Breast epithelium (tissue), 4 donors: ENCODE measurements around the gene CELSR3. TPM values are rescaled to one million over a fixed set of nuclear protein-coding genes. Genes with fewer than 3 reads are reported as not detected.

Source experiments
- DNase-seq, 2 donors: peaks; one replicate each; pipeline ENCODE4 v3.0.0-alpha.2; 2019; ENCODE audit warnings: low spot score in 2 of 2
- H3K27ac ChIP-seq, 2 donors: fragments of 200-600 bp; sonication (generic) in 1 of 2; one replicate each; pipeline ENCODE4 v1.5.1; 2016 to 2019; ENCODE audit warnings: mild to moderate bottlenecking in 1 of 2
- H3K27me3 ChIP-seq, 2 donors: fragments of 200-600 bp; sonication (generic) in 1 of 2; one replicate each; pipeline versions ENCODE4 v1.5.1 to v1.6.0; 2017 to 2019; ENCODE audit warnings: control low read depth in 1 of 2, mild to moderate bottlenecking in 1 of 2
- H3K36me3 ChIP-seq: fragments of 200-600 bp; one replicate; pipeline ENCODE4 v1.5.1; 2019
- H3K4me1 ChIP-seq, 2 donors: fragments of 200-600 bp; sonication (generic); one replicate each; pipeline ENCODE4 v1.5.1; 2016 to 2019; ENCODE audit warnings: control low read depth in 1 of 2
- H3K4me3 ChIP-seq, 3 donors: fragments of 200-600 bp; sonication (generic); 1 replicate in 2 of 3; 2 replicates in 1 of 3; pipeline ENCODE4 v1.5.1; 2016 to 2019; ENCODE audit warnings: mild to moderate bottlenecking in 3 of 3, moderate library complexity in 2 of 3
- H3K9me3 ChIP-seq, 2 donors: fragments of 200-600 bp; sonication (generic) in 1 of 2; one replicate each; pipeline ENCODE4 v1.5.1; 2016 to 2019; ENCODE audit warnings: control low read depth in 1 of 2
- POLR2A ChIP-seq: fragments of 450-650 bp; IDR thresholded peaks from one replicate; pipeline ENCODE4 v1.6.1; 2016; ENCODE audit warnings: antibody characterized with exemption, mild to moderate bottlenecking, moderate library complexity
- POLR2AphosphoS5 ChIP-seq, 3 donors: sonication (generic); formaldehyde crosslinking; IDR thresholded peaks; one replicate each; pipeline ENCODE4 v1.6.1; 2017; ENCODE audit warnings: antibody characterized with exemption in 3 of 3
- intact Hi-C: fragments of 100-400 bp; cut with DNase I; formaldehyde crosslinking; loops from one replicate; pipeline ENCODE4 v1.15.1; 2023; ENCODE audit warnings: low total_unique reads
- total RNA-seq, 3 donors: library from RNA; depleted of rRNA; stranded (reverse); fragments of >200 nt; gene quantifications; one replicate each; pipeline ENCODE4 v1.1.0, GENCODE V29; 2016
- TF ChIP-seq, protein P1 (sequence below), 3 donors: fragments of 450-650 bp; IDR thresholded peaks; one replicate each; pipeline ENCODE4 v1.5.1; 2016 to 2017; ENCODE audit warnings: antibody characterized with exemption in 3 of 3, mild to moderate bottlenecking in 3 of 3, moderate library complexity in 3 of 3

Gene CELSR3
- total RNA-seq, 3 donors from 2014 or later: 0.88 to 1.3 (median 1.1) TPM

- DNase-seq: no peak
- intact Hi-C loops: loop anchor here (1.0 kb wide), 1 partner anchor 15 kb away; no protein-coding TSS in a partner anchor
- TF ChIP-seq, protein P1, sequence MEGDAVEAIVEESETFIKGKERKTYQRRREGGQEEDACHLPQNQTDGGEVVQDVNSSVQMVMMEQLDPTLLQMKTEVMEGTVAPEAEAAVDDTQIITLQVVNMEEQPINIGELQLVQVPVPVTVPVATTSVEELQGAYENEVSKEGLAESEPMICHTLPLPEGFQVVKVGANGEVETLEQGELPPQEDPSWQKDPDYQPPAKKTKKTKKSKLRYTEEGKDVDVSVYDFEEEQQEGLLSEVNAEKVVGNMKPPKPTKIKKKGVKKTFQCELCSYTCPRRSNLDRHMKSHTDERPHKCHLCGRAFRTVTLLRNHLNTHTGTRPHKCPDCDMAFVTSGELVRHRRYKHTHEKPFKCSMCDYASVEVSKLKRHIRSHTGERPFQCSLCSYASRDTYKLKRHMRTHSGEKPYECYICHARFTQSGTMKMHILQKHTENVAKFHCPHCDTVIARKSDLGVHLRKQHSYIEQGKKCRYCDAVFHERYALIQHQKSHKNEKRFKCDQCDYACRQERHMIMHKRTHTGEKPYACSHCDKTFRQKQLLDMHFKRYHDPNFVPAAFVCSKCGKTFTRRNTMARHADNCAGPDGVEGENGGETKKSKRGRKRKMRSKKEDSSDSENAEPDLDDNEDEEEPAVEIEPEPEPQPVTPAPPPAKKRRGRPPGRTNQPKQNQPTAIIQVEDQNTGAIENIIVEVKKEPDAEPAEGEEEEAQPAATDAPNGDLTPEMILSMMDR (IDR thresholded peaks at IDR 0.05): no peak
- TF ChIP-seq POLR2AphosphoS5 (IDR thresholded peaks at IDR 0.05) (no peak), POLR2A (no peak)
- Histone ChIP-seq H3K27ac (no peak overlapping the region), H3K4me3 (no peak overlapping the region), H3K4me1 (peaks cover 0 to 6% of the 10 kb centered on the region in 2 donors), H3K9me3 (no peaks in the 10 kb centered on the region), H3K27me3 (peaks cover 0 to 2% of the 10 kb centered on the region in 2 donors), H3K36me3 (no peaks in the 10 kb centered on the region)
Measured at GRCh38 chr3:48592519-48593087, 70.1 kb downstream of the CELSR3 start.

- peaks cover 0 to 6% of the 10 kb centered on the region in 2 donors for H3K4me1 ChIP-seq
- TF ChIP-seq, protein P1 (IDR thresholded peaks at IDR 0.05): no peak
- no peak for TF ChIP-seq POLR2AphosphoS5 (IDR thresholded peaks at IDR 0.05)
- no peak for TF ChIP-seq POLR2A
- no peak for DNase-seq
- no peak overlapping the region for H3K4me3 ChIP-seq
- H3K27me3 ChIP-seq: peaks cover 0 to 2% of the 10 kb centered on the region in 2 donors
- intact Hi-C loops: loop anchor here (1.0 kb wide), 1 partner anchor 15 kb away; no protein-coding TSS in a partner anchor
- no peak overlapping the region for H3K27ac ChIP-seq
- H3K36me3 ChIP-seq: no peaks in the 10 kb centered on the region
- H3K9me3 ChIP-seq: no peaks in the 10 kb centered on the region
Measured at GRCh38 chr3:48591886-48592518, 70.7 kb downstream of the CELSR3 start.

GRCh38 chr3:48591436-48591835, 71.2 kb downstream of the CELSR3 start:
- Histone ChIP-seq H3K36me3 (no peaks in the 10 kb centered on the region), H3K4me1 (peaks cover 0 to 6% of the 10 kb centered on the region in 2 donors), H3K9me3 (no peaks in the 10 kb centered on the region), H3K4me3 (no peak overlapping the region), H3K27me3 (peaks cover 0 to 2% of the 10 kb centered on the region in 2 donors), H3K27ac (no peak overlapping the region)
- no peak for DNase-seq
- intact Hi-C loops: no loop called here
- TF ChIP-seq, protein P1 (IDR thresholded peaks at IDR 0.05): no peak
- TF ChIP-seq POLR2A (no peak), POLR2AphosphoS5 (IDR thresholded peaks at IDR 0.05) (no peak)

DNA sequence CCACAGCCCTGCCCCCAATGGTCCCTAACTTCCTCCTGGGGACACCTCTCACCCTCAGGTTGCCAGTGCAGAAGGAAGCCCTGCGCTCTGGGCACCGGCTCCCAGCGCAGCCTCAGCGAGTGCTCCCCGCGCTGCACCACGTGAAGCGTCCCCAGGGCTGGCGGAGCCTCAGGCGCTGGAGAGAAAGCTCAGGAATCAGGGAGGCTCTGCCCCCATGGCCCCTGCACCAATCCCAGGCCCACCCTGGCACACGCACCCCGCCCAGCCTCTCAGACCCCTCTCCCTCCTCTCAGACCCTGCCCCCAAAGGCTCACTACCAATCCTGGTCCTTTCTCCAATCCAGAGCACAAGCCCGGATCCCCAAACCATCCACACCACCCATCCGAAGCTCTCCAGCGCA, 74.5 kb downstream of the CELSR3 start:
- no peak for DNase-seq
- H3K27ac ChIP-seq: no peak overlapping the region
- H3K27me3 ChIP-seq: no peaks in the 10 kb centered on the region
- H3K9me3 ChIP-seq: no peaks in the 10 kb centered on the region
- intact Hi-C loops: no loop called here
- no peak for TF ChIP-seq POLR2AphosphoS5 (IDR thresholded peaks at IDR 0.05)
- no peak for TF ChIP-seq POLR2A
- TF ChIP-seq, protein P1 (IDR thresholded peaks at IDR 0.05): no peak
- no peaks in the 10 kb centered on the region for H3K36me3 ChIP-seq
- no peak overlapping the region for H3K4me3 ChIP-seq
- no peaks in the 10 kb centered on the region for H3K4me1 ChIP-seq

DNA sequence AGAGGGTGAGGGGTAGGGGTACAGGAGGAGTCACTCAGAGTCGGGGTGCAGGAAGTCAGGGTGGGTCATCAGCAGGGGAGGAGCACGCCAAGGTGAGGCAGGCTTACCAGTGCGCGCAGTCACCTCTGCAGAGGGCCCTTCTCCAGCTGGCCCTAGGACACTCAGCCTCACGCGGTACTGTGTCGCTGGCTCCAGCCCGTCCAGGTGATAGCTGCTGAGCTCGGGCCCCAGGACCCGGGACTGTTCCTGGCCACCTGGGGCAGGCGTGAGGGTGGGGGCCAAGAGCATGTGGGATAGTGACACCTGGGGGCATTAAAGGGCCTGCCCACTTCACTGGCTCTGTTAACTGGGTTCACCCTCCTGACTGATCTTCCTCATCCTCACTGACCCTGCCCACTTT, 75.0 kb downstream of the CELSR3 start:
- TF ChIP-seq POLR2AphosphoS5 (IDR thresholded peaks at IDR 0.05) (no peak), POLR2A (no peak)
- TF ChIP-seq, protein P1 (IDR thresholded peaks at IDR 0.05): no peak
- Histone ChIP-seq H3K27me3 (no peaks in the 10 kb centered on the region), H3K4me1 (no peaks in the 10 kb centered on the region), H3K9me3 (no peaks in the 10 kb centered on the region), H3K36me3 (no peaks in the 10 kb centered on the region), H3K27ac (no peak overlapping the region), H3K4me3 (no peak overlapping the region)
- no peak for DNase-seq
- intact Hi-C loops: no loop called here
